HEK293 (cell line): Measurements from ENCODE around the gene MRPL18.

ENCODE experiments used
- TCF7L2 ChIP-seq: IDR thresholded peaks from 2 replicates; pipeline ENCODE4 v1.6.1; 2011; ENCODE audit warnings: low read depth, mild to moderate bottlenecking, inconsistent platforms, low read length, moderate library complexity, borderline replicate concordance
- ZNF121 ChIP-seq: fragments of 450-650 bp; formaldehyde crosslinking; IDR thresholded peaks from 2 replicates; pipeline ENCODE4 v1.5.1; 2016; ENCODE audit warnings: missing biosample characterization, missing genetic modification characterization
- ZNF146 ChIP-seq: fragments of 450-650 bp; formaldehyde crosslinking; IDR thresholded peaks from 2 replicates; pipeline ENCODE4 v1.5.1; 2016; ENCODE audit warnings: missing biosample characterization, missing genetic modification characterization
- ZNF175 ChIP-seq: fragments of 450-650 bp; formaldehyde crosslinking; IDR thresholded peaks from 2 replicates; pipeline ENCODE4 v1.5.1; 2016; ENCODE audit warnings: missing biosample characterization, missing genetic modification characterization
- ZNF223 ChIP-seq: fragments of 450-650 bp; formaldehyde crosslinking; IDR thresholded peaks from 2 replicates; pipeline ENCODE4 v1.5.1; 2016; ENCODE audit warnings: missing biosample characterization, missing genetic modification characterization
- ZNF830 ChIP-seq: fragments of 450-650 bp; IDR thresholded peaks from 2 replicates; pipeline ENCODE4 v1.5.0; 2018; ENCODE audit warnings: missing biosample characterization, missing genetic modification characterization, low read depth, mild to moderate bottlenecking, moderate library complexity
- TF ChIP-seq, protein P1 (sequence below): fragments of 450-650 bp; formaldehyde crosslinking; IDR thresholded peaks from 2 replicates; pipeline ENCODE4 v1.5.1; 2016; ENCODE audit warnings: missing biosample characterization, missing genetic modification characterization

DNA sequence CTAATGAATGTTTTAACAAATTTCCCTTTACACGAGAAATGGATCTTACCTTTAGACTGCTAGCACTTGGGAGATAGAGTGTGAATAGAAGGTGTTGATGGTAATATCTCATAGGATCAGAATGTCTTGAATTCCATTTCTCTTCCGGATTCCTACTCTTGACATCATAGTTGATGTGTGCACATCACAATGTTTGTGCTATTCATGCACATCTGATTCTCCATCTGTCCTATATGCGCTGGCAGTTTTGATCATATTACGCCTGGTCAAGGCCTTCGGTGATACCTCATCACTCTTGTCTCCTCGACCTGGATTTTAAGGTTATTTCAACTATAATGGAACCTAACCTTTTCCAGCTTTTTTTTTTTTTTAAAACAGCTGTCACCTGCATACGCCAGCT is 45.2 kb upstream of the MRPL18 start:
- no peak for TF ChIP-seq TCF7L2
- TF ChIP-seq ZNF830, result no peak
- TF ChIP-seq ZNF223, result no peak
- TF ChIP-seq, protein P1, sequence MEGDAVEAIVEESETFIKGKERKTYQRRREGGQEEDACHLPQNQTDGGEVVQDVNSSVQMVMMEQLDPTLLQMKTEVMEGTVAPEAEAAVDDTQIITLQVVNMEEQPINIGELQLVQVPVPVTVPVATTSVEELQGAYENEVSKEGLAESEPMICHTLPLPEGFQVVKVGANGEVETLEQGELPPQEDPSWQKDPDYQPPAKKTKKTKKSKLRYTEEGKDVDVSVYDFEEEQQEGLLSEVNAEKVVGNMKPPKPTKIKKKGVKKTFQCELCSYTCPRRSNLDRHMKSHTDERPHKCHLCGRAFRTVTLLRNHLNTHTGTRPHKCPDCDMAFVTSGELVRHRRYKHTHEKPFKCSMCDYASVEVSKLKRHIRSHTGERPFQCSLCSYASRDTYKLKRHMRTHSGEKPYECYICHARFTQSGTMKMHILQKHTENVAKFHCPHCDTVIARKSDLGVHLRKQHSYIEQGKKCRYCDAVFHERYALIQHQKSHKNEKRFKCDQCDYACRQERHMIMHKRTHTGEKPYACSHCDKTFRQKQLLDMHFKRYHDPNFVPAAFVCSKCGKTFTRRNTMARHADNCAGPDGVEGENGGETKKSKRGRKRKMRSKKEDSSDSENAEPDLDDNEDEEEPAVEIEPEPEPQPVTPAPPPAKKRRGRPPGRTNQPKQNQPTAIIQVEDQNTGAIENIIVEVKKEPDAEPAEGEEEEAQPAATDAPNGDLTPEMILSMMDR (tag by site-specific recombination), result no peak
- TF ChIP-seq ZNF121 (tag by site-specific recombination), result no peak
- TF ChIP-seq ZNF146 (tag by site-specific recombination), result no peak
- no peak for TF ChIP-seq ZNF175
